ENCODE measurements around the gene DTX1. TPM values are rescaled to one million over a fixed set of nuclear protein-coding genes. Genes with fewer than 3 reads are reported as not detected.

DTX1 gene
- 0.32 to 0.62 TPM (median 0.42 TPM) in 5 replicates for total RNA-seq (2022; extraction: Qiagen RNA extraction)

GRCh38 chr12:113056631-113057488 lies at the start of gene DTX1:
Gene DTX1 (plus strand): TSS chr12:113056730. CDS start chr12:113058193, 1,463 bp downstream.

GRCh38 chr12:113135178-113136127 lies 78.9 kb downstream of the DTX1 start, which contains the start of gene RASAL1:
Gene RASAL1 (minus strand): TSS chr12:113135761. CDS start chr12:113135462, 299 bp downstream.

Other genes starting within 250 kb of the DTX1 start
- 38.6 to 64.7 TPM (median 56.9 TPM) in 5 replicates for gene OAS1, start 149.8 kb upstream of the DTX1 start, total RNA-seq (2022; extraction: Qiagen RNA extraction)
- 22.3 to 31.0 TPM (median 27.9 TPM) in 5 replicates for gene OAS3, start 118.3 kb upstream of the DTX1 start, total RNA-seq (2022; extraction: Qiagen RNA extraction)
- gene OAS2, start 78.2 kb upstream of the DTX1 start, total RNA-seq (2022; extraction: Qiagen RNA extraction) = 0.21 to 0.27 TPM (median 0.23 TPM) in 5 replicates
- 0.45 to 0.63 TPM (median 0.53 TPM) in 5 replicates for gene RASAL1, start 79.0 kb downstream of the DTX1 start, total RNA-seq (2022; extraction: Qiagen RNA extraction)
- gene CFAP73, start 93.0 kb downstream of the DTX1 start, total RNA-seq (2022; extraction: Qiagen RNA extraction) = 0.07 to 0.13 TPM (median 0.11 TPM) in 4 of 5 replicates, not detected in the other
- gene DDX54, start 128.7 kb downstream of the DTX1 start, total RNA-seq (2022; extraction: Qiagen RNA extraction) = 43.0 to 83.8 TPM (median 77.4 TPM) in 5 replicates
- 24.7 to 39.4 TPM (median 37.3 TPM) in 5 replicates for gene RITA1, start 129.0 kb downstream of the DTX1 start, total RNA-seq (2022; extraction: Qiagen RNA extraction)
- 16.6 to 21.2 TPM (median 20.5 TPM) in 5 replicates for gene TPCN1, start 164.7 kb downstream of the DTX1 start, total RNA-seq (2022; extraction: Qiagen RNA extraction)